NCI-H748 treated with DMSO at 0.1 percent for 48 hours (cell line): Measurements from ENCODE around the gene PRSS12.
A peak's percentile ranks its signal among the peaks of the same experiment; 100 is the strongest.
"Not testable (repeated sequence)": the region's sequence is repeated elsewhere in the genome, so short reads cannot be mapped to it uniquely, and the experiment has no call there.

Source experiments
- DNase-seq: peaks from one replicate; lab custom pipeline; 2025; lab: John Stamatoyannopoulos, UW

PRSS12 gene, protein sequence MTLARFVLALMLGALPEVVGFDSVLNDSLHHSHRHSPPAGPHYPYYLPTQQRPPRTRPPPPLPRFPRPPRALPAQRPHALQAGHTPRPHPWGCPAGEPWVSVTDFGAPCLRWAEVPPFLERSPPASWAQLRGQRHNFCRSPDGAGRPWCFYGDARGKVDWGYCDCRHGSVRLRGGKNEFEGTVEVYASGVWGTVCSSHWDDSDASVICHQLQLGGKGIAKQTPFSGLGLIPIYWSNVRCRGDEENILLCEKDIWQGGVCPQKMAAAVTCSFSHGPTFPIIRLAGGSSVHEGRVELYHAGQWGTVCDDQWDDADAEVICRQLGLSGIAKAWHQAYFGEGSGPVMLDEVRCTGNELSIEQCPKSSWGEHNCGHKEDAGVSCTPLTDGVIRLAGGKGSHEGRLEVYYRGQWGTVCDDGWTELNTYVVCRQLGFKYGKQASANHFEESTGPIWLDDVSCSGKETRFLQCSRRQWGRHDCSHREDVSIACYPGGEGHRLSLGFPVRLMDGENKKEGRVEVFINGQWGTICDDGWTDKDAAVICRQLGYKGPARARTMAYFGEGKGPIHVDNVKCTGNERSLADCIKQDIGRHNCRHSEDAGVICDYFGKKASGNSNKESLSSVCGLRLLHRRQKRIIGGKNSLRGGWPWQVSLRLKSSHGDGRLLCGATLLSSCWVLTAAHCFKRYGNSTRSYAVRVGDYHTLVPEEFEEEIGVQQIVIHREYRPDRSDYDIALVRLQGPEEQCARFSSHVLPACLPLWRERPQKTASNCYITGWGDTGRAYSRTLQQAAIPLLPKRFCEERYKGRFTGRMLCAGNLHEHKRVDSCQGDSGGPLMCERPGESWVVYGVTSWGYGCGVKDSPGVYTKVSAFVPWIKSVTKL

DNA sequence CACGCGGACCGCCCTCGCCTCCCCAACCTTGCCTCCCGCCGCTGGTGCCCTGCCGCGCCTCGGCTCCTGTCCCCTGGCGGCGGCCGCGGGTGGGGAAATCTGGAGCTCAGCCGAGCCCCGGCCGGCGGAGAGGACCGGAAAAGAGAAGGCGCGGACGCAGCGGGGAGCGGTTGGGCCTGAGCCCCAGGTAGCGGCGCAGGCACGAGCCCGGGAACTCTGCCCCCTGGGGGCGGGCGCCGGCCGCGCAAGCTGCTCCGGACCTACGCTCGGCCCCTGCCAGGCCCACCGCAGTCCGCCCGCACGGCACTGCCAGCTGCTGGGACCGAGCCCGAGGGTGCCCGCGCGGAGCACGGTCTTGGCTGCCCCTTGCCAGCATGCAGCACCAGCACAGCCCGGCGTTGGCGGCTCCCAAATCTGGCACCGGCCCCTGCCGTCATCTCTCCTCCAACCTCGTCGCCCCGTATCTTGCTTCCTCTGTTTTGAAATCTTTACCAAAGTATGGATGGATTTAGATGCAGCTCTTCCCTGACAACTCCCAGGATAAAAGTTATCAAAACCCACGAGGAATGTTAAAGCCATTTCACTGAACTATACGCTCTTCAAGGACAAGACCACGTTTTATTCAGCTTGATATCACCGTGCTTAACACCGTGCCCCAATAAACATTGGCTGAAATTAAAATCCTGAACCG is at the start of gene PRSS12:
Gene PRSS12, minus strand, starts transcription at position 161 of the 691 bp plus-strand sequence. CDS start 283 bp downstream, outside the sequence.
- peak; percentile 43 for DNase-seq

DNA sequence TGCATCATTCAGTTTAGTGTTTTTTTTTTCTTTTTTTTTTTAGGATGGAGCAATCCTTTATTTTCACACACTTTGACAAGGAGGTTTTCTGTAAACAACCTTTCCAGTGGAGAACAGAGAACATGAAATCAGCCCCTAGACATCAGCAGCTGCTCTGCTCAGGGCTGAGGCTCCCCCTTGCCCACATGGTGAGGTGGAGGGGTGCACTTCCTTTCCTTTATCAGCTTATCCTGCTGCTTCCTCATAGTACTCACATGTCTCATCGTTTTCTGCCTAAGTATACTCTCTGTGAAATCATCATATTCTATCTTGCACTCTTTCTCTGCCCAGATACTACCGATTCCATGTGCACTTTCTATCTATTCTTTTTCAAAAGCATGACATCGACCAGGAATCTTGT is 47.6 kb upstream of the PRSS12 start:
- DNase-seq: no peak

DNA sequence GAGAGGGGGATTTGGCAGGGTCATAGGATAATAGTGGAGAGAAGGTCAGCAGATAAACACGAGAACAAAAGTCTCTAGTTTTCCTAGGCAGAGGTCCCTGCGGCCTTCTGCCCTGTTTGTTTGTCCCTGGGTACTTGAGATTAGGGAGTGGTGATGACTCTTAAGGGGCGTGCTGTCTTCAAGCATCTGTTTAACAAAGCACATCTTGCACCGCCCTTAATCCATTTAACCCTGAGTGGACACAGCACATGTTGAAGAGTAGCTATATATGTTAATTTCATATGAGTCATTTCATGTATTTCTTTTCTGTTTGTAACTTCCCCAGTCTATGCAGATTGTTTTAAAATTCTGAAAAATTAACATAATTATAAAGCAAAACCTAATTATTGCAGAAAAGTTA is 47.1 kb upstream of the PRSS12 start:
- DNase-seq: peak; percentile 4

DNA sequence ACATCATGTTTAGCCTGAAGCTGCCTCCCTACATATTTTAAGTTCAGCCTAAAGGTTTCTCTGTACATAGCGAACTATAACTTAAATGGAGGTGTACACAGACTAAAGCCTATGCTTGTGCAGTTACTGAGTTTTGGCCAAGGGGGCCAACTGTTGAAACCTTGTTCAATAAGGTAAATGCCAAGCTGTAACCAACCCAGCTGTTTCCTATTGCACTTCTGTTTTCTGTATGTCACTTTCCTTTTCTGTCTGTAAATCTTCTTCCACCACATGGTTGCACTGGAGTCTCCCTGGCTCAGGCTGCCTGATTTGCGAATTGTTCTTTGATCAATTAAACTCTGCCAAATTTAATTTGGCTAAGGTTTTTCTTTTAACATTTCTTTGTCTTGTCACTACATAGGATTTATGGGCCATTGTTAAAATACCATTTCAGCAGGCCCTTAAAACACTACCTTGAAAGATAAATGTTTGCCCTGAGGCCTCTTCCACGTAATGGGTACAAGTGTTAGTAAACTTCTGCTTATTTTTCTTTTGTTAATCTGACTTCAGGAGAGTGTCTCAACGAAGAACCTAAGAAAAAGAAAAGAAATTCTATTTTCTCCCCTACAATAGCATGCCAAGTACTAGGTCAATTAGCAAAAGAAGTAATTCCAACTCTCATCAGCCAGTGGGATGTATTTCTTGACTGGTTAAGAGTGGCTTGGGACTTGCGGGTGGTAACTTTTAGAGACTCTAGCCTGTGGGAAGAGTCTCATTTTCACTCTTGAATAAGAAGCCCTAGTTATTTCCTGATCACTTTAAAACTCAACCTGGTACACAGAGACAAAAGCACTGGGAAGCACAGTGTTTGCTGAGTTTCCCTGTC is 45.7 kb upstream of the PRSS12 start:
- DNase-seq: no peak

DNA sequence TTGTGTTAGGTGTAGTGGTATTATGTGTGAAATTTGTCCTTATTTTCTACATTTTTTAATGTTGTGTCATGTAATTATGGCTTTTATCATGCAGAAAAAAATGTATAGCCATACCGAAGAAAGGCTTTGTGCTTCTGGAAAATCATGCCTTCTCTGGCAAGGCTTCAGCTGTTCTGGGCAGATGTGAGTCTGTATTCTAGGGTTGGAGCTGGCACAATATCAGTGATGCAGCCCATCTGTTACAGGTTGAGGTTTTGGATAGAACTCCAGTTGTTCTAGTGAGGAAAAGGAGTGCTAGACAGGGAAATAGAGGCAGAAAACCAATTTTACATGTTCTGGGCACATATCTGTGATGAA is 44.8 kb upstream of the PRSS12 start:
- no peak for DNase-seq

DNA sequence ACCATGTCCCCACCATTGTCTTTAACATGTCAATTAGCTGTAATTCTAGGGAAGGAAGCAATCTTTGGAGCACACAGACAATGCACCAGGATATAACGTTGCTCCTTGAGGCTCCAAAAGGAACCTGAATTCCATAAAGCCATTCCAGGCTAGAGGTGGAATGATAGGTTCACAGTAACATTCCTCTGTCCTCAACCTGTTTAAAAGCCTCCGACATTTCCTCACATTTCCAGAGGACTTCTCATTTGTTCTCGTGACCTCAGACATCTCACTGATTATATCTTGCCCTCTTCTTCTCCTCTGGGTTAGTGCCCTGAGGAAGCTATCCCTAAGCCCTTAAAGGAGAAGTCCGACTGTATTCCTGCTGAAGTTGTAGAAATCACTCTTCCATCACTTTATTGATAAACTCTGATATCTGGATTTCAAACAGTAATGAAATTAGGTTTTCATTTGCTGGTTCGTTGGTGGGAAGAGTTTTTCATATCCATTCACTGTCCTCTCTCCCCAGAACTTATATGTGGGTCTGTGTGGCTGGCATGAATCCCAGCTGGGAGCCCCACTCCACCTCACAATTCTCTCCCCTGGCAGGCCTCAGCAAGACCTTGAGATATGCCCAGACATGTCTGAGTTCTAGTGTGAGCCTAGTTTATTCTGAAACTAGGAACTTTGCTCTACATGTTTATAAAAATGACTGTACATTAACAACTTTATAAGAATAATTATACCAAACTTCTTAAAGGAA is 44.2 kb upstream of the PRSS12 start:
- no peak for DNase-seq

DNA sequence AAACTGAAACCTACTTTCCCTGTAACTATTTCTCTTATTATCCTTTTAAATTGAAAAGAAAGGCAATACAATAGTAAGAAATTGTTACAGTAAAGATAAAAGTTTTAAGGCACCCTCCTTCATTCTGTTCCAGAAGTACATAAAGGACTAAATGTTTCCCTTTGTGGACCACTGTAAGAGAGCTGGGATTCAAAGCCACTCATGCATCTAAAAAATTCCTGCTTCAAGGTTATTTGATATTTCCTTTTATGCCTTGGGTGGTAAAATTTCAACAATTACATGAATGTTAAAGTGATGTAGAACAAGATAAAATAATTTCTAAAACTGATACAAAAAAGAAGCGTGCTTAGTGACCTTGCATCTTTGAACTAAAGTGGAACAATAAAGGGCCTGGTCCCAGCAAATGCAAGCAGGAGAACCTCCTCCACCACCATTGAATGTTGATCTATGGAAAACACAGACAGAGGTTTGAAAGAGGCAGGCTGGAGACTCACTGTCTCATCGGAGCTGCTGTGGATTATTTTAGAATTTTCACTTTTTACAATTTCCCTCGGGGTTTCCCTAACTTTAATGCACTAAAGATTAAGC is 42.3 kb upstream of the PRSS12 start:
- DNase-seq: no peak

DNA sequence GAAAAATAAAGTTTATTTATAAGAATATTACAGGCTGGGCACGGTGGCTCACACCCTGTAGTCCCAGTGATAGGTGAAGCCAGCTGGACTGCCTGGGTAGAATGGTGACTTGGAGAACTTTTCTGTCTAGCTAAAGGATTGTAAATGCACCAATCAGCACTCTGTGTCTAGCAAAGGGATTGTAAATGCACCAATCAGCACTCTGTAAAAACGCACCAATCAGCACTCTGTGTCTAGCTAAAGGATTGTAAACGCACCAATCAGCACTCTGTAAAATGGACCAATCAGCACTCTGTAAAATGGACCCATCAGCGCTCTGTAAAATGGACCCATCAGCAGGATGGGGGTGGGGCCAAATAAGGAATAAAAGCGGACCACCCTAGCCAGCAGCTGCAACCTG is 39.7 kb upstream of the PRSS12 start:
- not testable (repeated sequence) for DNase-seq

DNA sequence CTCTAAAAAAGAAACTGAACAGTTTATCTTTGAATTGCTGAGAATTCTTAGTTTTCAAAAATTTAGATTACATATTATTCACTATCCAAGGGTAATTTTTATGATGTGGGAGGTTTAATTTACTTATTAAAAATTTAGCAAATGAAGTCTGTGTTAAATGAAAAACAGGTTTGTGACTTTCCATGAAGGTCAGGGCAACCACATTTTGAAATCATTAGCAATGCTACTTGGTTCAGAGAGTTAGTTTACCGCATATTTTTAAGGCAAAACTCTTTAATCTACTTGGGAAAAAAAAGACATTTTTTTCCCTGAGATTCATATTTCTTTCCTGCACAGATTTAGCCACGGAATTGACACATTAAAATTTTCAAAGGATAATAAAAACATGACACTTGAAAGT is 37.3 kb upstream of the PRSS12 start:
- no peak for DNase-seq

DNA sequence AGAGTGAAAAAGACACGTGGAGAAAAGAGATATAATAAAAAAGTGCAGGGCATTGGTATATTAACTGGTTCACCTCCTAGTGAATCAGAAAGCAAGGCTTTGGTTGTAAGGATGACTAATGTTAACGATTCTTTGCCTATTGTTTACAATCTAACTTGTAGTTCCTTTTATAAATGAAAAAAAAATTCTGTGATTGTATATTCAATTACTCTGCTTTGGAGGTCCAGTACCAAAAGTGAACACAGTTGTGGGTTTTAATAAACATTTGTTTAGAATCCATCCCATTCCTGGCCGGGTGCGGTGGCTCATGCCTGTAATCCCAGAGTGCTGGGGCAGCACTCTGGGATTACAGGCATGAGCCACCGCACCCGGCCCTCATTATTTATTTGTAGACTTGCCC is 36.9 kb upstream of the PRSS12 start:
- no peak for DNase-seq

DNA sequence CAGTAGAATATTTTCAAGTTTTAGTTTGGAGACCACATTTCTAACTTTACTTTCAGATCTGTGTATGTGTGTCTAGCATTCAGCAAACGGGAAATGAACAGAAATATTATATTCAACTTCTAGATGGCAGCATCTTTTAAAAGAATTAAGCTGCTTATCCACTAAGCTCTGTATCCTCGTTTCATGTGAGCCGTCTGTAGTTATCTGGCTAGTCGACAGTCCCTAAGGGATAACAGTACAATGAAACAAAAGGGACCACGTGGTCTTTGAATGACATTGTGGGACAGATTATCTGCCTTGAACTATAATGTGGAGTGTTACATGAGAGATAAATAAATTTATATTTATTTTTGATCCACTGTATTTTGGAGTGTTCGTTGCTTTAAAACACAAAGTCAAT is 35.8 kb upstream of the PRSS12 start:
- DNase-seq: no peak

DNA sequence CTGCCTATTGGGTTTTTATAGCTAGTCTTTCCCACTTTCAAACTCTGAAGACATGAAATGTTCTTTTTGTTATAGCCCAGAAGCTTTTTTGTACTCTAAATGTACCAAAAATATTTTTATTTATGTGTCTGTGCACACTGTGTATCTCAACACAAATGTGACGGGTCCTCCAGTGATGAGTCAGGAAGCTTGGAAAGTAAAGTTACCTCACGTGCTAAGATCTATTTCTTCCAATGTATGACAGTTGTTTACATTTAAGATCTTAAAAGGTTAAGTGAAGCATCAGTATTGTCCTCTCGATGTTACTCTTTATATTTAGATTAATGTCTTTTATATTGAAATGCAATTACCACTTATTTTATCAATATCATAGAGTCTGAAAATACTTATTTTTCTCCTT is 29.1 kb upstream of the PRSS12 start:
- no peak for DNase-seq

DNA sequence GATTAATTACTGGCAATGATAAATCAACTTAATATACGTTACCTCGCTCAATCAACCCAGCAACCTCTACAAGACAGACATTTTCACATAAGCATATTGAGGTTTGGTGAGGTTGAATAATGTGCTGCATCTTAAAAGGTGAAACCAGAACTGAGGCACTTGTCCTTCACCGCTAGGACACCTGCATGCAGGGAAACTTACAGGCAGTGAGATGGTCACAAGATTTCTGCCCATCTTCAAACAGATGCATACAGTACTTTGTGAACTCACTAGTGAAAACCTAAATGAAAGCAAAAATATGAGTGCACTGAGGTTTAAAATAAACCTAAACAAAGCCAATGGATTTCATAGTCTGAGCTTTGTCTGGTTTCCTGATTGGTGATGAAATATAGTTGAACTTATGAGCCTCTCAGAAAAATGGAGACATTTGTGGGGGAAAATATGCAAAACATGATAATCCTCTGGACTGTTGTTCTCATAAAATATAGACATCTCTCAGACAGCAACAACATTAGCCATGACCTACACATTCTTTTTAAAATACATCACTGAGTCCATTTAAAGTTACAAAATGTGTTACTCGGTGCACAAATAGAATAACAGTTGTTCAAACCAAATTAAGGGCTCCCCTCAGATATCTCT is 20.9 kb upstream of the PRSS12 start:
- no peak for DNase-seq

DNA sequence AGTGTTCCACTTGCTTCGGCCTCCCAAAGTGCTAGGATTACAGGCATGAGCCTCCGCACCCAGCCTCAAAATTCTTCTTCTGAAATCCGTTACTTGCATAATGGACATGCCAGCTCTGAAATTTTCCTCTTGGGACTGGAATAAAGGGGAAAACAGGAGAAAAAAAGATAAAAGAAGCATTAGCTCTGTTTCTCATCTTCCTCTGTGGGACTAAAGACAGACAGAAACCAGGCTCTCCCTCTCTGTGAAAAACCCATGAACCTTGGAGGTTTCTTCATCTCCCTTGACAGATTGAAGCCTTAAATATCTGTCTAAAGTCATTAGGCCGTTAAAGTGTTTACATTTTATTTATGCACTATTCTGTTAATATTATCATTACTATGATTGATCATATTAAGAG is 19.4 kb upstream of the PRSS12 start:
- DNase-seq: no peak

DNA sequence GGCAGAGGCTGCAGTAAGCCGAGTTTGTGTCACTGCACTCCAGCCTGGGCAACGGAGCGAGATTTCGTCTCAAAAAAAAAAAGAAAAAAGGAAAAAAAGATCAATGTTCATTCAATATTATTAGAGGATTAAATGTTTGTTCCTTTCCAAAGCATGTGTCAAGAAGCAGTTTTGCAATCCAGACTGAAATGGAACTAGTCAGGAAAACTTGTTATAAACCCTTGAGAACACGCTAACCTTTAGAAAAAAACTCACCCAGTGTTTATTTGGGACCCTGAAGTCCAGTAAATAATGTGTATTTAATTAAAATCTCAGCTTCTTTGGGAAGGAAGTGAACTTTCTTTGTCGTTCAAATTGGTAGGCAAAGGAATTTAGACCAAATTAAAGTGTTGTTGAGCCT is 16.4 kb upstream of the PRSS12 start:
- DNase-seq: no peak

DNA sequence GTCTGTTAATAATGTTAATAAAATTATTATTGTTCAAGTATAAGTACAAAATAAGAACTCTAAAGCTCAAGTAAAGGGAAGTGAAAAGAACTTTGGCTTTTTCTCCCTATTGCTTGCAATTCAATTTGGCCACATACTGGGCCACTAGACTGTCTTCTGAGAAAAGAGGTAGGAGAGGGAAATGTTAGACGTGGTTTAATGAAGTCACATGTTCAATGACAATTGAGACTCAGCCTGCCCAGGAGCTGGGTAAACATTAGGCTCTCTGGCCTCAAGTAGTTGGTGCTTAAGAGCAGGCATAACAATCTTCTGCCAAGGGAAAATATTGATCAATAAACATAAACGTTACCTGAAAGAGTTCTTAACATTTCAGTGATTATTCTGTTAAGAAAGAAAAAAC is 15.1 kb upstream of the PRSS12 start:
- no peak for DNase-seq

DNA sequence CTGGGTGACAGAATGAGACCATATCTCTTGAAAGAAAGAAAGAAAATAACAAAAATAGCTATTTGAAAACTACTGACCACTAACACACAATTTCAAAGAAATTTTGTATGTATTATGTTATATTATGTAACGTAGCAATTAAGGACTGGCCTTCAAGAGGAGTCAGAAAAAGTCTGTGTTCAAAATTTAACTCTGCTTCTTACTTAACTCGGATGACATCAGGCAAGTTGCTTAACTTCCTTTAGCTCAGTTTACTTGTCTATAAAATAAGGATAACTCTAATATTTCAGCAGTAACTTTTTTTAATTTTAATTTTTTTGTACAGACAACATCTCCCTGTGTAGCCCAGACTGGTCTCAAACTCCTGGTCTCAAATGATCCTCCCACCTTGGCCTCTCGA is 14.6 kb upstream of the PRSS12 start:
- DNase-seq: no peak

DNA sequence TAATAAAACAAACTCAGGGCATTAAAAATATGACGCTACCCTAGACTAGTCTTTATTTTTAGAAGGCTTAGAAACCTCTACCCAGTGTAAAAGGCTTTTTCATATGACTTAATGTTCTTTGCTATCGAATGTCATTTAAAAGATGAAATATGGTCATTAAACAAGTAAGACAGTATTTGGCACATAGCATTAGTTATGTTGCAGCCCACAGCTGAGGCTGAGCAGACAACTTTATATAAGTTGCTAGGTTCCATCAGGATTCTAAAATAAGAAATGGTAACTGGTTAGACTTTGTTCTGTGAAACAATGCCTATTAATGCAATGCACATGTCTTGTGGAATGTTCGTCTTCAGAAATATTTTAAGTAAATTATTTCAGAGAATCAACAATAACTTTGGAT is 10.4 kb upstream of the PRSS12 start:
- DNase-seq: no peak

DNA sequence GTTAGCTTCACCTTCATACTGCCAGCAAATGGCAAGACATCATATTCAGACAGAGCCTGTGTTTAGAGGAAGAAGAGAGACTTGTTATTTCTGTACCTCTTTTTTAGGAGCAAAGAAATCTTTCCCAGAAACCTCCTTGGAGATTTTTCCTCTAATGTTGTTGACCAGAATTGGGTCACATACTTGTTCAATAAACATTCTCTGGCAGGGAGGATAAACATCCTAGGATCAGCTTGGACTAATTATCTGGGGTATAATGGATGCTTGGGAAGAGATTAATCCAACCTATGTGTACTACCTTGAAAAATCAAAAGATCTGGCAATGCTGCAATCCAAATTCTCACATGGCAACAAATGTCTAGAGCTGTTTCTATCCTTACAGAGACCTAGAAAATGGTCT is 8.4 kb upstream of the PRSS12 start:
- DNase-seq: no peak

DNA sequence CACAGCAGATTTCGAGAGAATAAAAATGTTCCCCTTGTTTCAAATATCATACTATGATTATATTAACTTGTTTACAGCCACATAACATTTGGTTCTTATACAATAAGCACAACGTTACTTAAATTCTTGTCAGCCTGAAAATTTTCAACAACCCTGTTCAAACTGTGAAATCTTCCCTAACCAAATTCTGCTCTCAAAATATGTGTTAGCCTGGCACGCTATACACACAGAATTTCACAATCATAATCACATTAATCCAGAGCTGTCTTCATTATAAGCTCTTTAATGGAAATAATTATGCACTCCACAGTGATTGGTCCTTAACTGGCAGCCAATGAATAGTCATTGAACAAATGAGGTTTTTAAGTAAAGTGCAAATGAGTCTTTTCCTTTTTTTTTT is 7.3 kb upstream of the PRSS12 start:
- DNase-seq: no peak
